Trophoblast cell (in vitro differentiated cells and primary cell): ENCODE results near the gene RPL36.

Experiments
- DNase-seq, 2 donors: peaks; one replicate each; pipeline ENCODE4 v3.0.0-alpha.2; 2016
- H2AFZ ChIP-seq: 2 replicates; pipeline ENCODE4 v1.6.1; 2013; ENCODE audit warnings: low read length, moderate library complexity, mild to moderate bottlenecking; ENCODE audit not compliant: insufficient read depth, poor library complexity
- H2AK5ac ChIP-seq: 2 replicates; pipeline ENCODE4 v1.6.1; 2013; ENCODE audit warnings: mild to moderate bottlenecking, low read length
- H2BK120ac ChIP-seq: 2 replicates; pipeline ENCODE4 v1.6.1; 2013; ENCODE audit warnings: low read length, mild to moderate bottlenecking, moderate library complexity; ENCODE audit not compliant: insufficient read depth, poor library complexity
- H2BK12ac ChIP-seq: 2 replicates; pipeline ENCODE4 v1.6.1; 2013; ENCODE audit warnings: mild to moderate bottlenecking, low read length, moderate library complexity
- H2BK5ac ChIP-seq: 2 replicates; pipeline ENCODE4 v1.6.1; 2013; ENCODE audit warnings: low read length, low read depth, moderate library complexity, mild to moderate bottlenecking; ENCODE audit not compliant: poor library complexity
- H3K14ac ChIP-seq: 2 replicates; pipeline ENCODE4 v1.6.1; 2013; ENCODE audit warnings: mild to moderate bottlenecking, low read length
- H3K18ac ChIP-seq: 2 replicates; pipeline ENCODE4 v1.6.1; 2013; ENCODE audit warnings: mild to moderate bottlenecking, low read length
- H3K23ac ChIP-seq: 2 replicates; pipeline ENCODE4 v1.6.1; 2013; ENCODE audit warnings: low read length
- H3K27ac ChIP-seq: 2 replicates; pipeline ENCODE4 v1.5.1; 2013; ENCODE audit warnings: low read depth, mild to moderate bottlenecking, inconsistent platforms, low read length, moderate library complexity
- H3K27me3 ChIP-seq: 2 replicates; pipeline ENCODE4 v1.6.1; 2013; ENCODE audit warnings: inconsistent platforms, mild to moderate bottlenecking, low read length, moderate library complexity; ENCODE audit not compliant: insufficient read depth
- H3K36me3 ChIP-seq, 2 experiments: 1 replicate in 1 of 2; 2 replicates in 1 of 2; pipeline ENCODE4 v1.6.1; 2013; ENCODE audit warnings: low read length in 2 of 2, mild to moderate bottlenecking in 2 of 2, moderate library complexity in 1 of 2; ENCODE audit not compliant: insufficient read depth in 2 of 2, control insufficient read depth in 1 of 2
- H3K4ac ChIP-seq: 2 replicates; pipeline ENCODE4 v1.6.1; 2013; ENCODE audit warnings: low read depth, mild to moderate bottlenecking, low read length, moderate library complexity
- H3K4me1 ChIP-seq, 2 experiments: 1 replicate in 1 of 2; 2 replicates in 1 of 2; pipeline ENCODE4 v1.6.1; 2013; ENCODE audit warnings: low read length in 2 of 2, mild to moderate bottlenecking in 2 of 2, moderate library complexity in 1 of 2; ENCODE audit not compliant: insufficient read depth in 2 of 2, control insufficient read depth in 1 of 2
- H3K4me2 ChIP-seq: 2 replicates; pipeline ENCODE4 v1.6.1; 2013; ENCODE audit warnings: inconsistent platforms, mild to moderate bottlenecking, low read length, moderate library complexity
- H3K4me3 ChIP-seq: 2 replicates; pipeline ENCODE4 v1.5.1; 2013; ENCODE audit warnings: mild to moderate bottlenecking, low read depth, low read length, inconsistent platforms
- H3K79me1 ChIP-seq: one replicate; pipeline ENCODE4 v1.6.1; 2013; ENCODE audit warnings: low read length
- H3K79me2 ChIP-seq: 2 replicates; pipeline ENCODE4 v1.6.1; 2013; ENCODE audit warnings: low read length, mild to moderate bottlenecking; ENCODE audit not compliant: control insufficient read depth, insufficient read depth, poor library complexity
- H3K9ac ChIP-seq: 2 replicates; pipeline ENCODE4 v1.6.1; 2013; ENCODE audit warnings: mild to moderate bottlenecking, low read length
- H3K9me3 ChIP-seq: 2 replicates; pipeline ENCODE4 v1.6.1; 2013; ENCODE audit warnings: low read depth, mild to moderate bottlenecking, control low read depth, inconsistent platforms, low read length; ENCODE audit not compliant: insufficient read depth
- H4K12ac ChIP-seq: 2 replicates; pipeline ENCODE4 v1.6.1; 2013; ENCODE audit warnings: low read depth, mild to moderate bottlenecking, low read length, moderate library complexity
- H4K8ac ChIP-seq: 2 replicates; pipeline ENCODE4 v1.6.1; 2013; ENCODE audit warnings: low read depth, mild to moderate bottlenecking, low read length, moderate library complexity
- H4K91ac ChIP-seq: one replicate; pipeline ENCODE4 v1.6.1; 2013; ENCODE audit warnings: low read depth, mild to moderate bottlenecking, low read length, moderate library complexity
- WGBS: extraction: QIAGEN DNeasy Blood & Tissue Kit; methylation state at CpG from one replicate; pipeline ENCODE4 v1.1.7; 2013; ENCODE audit warnings: missing lambda C conversion rate; ENCODE audit not compliant: insufficient read length, insufficient coverage; ENCODE audit errors: extremely low coverage; 5-methylcytosine and 5-hydroxymethylcytosine counted together

RPL36 gene

GRCh38 chr19:5696196-5697021 lies 6.3 kb downstream of the RPL36 start:
- H3K4me2 ChIP-seq: no peak overlapping the region
- H2AFZ ChIP-seq: no peak overlapping the region
- H3K79me2 ChIP-seq: peaks cover 18% of the 10 kb centered on the region
- peaks cover 4 to 7% of the 10 kb centered on the region in 2 experiments for H3K4me1 ChIP-seq
- H3K27ac ChIP-seq: no peak overlapping the region
- H2AK5ac ChIP-seq: no peak overlapping the region
- no peak overlapping the region for H3K18ac ChIP-seq
- H3K14ac ChIP-seq: no peak overlapping the region
- no peak for DNase-seq
- no peak overlapping the region for H4K12ac ChIP-seq
- no peak overlapping the region for H3K4ac ChIP-seq
- H4K8ac ChIP-seq: no peak overlapping the region
- H3K36me3 ChIP-seq: peaks cover 85 to 89% of the 10 kb centered on the region in 2 experiments
- no peak overlapping the region for H3K23ac ChIP-seq
- H2BK5ac ChIP-seq: no peak overlapping the region
- H3K9ac ChIP-seq: no peak overlapping the region
- H3K9me3 ChIP-seq: peaks cover 7% of the 10 kb centered on the region
- H3K4me3 ChIP-seq: no peak overlapping the region
- no peaks in the 10 kb centered on the region for H3K79me1 ChIP-seq
- no CpG with 5 or more reads among the region's 42 CpGs for WGBS
- H3K27me3 ChIP-seq: no peaks in the 10 kb centered on the region
- no peak overlapping the region for H2BK120ac ChIP-seq
- no peak overlapping the region for H2BK12ac ChIP-seq
- no peak overlapping the region for H4K91ac ChIP-seq

- DNase-seq: no peak
- H3K4me2 ChIP-seq: no peak overlapping the region
- no peak overlapping the region for H2BK12ac ChIP-seq
- H3K79me2 ChIP-seq: peaks cover 11% of the 10 kb centered on the region
- H4K91ac ChIP-seq: no peak overlapping the region
- H2AK5ac ChIP-seq: no peak overlapping the region
- no peak overlapping the region for H3K9ac ChIP-seq
- no peak overlapping the region for H3K27ac ChIP-seq
- H3K23ac ChIP-seq: no peak overlapping the region
- H3K4ac ChIP-seq: no peak overlapping the region
- H3K18ac ChIP-seq: no peak overlapping the region
- H3K9me3 ChIP-seq: peaks cover 7% of the 10 kb centered on the region
- H3K36me3 ChIP-seq: peaks cover 76 to 84% of the 10 kb centered on the region in 2 experiments
- H3K4me1 ChIP-seq: no peaks in the 10 kb centered on the region
- H3K27me3 ChIP-seq: no peaks in the 10 kb centered on the region
- H3K4me3 ChIP-seq: no peak overlapping the region
- no peak overlapping the region for H2BK120ac ChIP-seq
- no peak overlapping the region for H2AFZ ChIP-seq
- H4K8ac ChIP-seq: no peak overlapping the region
- no CpG with 5 or more reads among the region's 25 CpGs for WGBS
- no peak overlapping the region for H4K12ac ChIP-seq
- H2BK5ac ChIP-seq: no peak overlapping the region
- H3K14ac ChIP-seq: no peak overlapping the region
- no peaks in the 10 kb centered on the region for H3K79me1 ChIP-seq
Observed at GRCh38 chr19:5697022-5697889, 7.2 kb downstream of the RPL36 start.

DNA sequence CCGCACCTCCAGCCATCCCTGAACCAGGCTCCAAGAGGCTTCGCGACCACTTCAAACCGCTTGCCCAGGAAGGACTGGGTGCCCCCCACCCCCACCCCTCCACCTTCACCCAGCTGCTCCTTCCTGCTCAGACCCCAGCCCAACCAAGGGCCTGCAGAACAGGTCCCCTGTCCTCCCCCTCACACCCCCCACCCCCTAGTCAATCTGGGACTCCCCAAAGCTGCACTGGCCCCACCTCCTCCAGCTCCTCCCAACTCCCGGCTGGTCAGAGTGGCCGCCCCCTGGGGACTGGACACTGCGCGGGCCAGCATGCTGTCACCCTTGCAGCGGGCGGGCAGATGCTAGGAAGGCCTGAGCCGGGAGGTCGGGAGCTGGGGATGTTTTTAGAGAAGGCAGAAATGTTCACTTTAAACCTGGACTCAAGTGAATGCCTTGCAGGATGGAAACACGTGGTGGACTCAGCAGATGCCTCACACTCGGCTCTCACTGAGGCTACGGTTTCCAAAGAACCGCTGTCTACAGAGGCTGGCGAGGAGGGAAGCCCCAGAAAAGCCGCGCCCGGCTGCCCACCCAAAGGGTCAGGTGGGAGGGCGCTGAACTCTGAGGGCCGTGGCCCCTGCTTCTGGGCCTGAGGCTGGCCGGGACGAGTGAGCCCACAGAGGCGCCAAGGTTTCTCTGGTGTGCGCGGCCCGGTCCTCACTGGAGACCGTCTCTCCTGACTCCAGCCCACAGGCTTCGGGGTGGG lies 8.0 kb downstream of the RPL36 start:
- Histone ChIP-seq H2AK5ac (no peak overlapping the region), H3K4me2 (no peak overlapping the region), H2BK5ac (no peak overlapping the region), H3K27me3 (no peaks in the 10 kb centered on the region), H3K4ac (no peak overlapping the region), H4K8ac (no peak overlapping the region), H2BK120ac (no peak overlapping the region), H3K79me2 (peaks cover 4% of the 10 kb centered on the region), H3K36me3 (peaks cover 69 to 77% of the 10 kb centered on the region in 2 experiments), H3K9ac (no peak overlapping the region), H3K27ac (no peak overlapping the region), H3K4me3 (no peak overlapping the region), H4K91ac (no peak overlapping the region), H3K79me1 (no peaks in the 10 kb centered on the region), H4K12ac (no peak overlapping the region), H2AFZ (no peak overlapping the region), H3K23ac (no peak overlapping the region), H3K18ac (no peak overlapping the region), H3K9me3 (peaks cover 7% of the 10 kb centered on the region), H3K14ac (no peak overlapping the region), H2BK12ac (no peak overlapping the region), H3K4me1 (no peaks in the 10 kb centered on the region)
- DNase-seq: no peak
- no CpG with 5 or more reads among the region's 30 CpGs for WGBS

GRCh38 chr19:5698635-5699422 lies 8.7 kb downstream of the RPL36 start:
- H3K27me3 ChIP-seq: no peaks in the 10 kb centered on the region
- no peak overlapping the region for H2BK5ac ChIP-seq
- H2BK12ac ChIP-seq: no peak overlapping the region
- WGBS: no CpG with 5 or more reads among the region's 38 CpGs
- no peak overlapping the region for H3K14ac ChIP-seq
- H3K9me3 ChIP-seq: peaks cover 9% of the 10 kb centered on the region
- H2AFZ ChIP-seq: no peak overlapping the region
- no peak overlapping the region for H2BK120ac ChIP-seq
- DNase-seq: no peak
- H3K27ac ChIP-seq: no peak overlapping the region
- no peak overlapping the region for H3K23ac ChIP-seq
- no peaks in the 10 kb centered on the region for H3K4me1 ChIP-seq
- no peak overlapping the region for H3K4me3 ChIP-seq
- H4K8ac ChIP-seq: no peak overlapping the region
- H3K9ac ChIP-seq: no peak overlapping the region
- H3K79me2 ChIP-seq: no peaks in the 10 kb centered on the region
- no peak overlapping the region for H3K4me2 ChIP-seq
- H4K12ac ChIP-seq: no peak overlapping the region
- H2AK5ac ChIP-seq: no peak overlapping the region
- no peak overlapping the region for H4K91ac ChIP-seq
- peaks cover 69 to 77% of the 10 kb centered on the region in 2 experiments for H3K36me3 ChIP-seq
- no peak overlapping the region for H3K4ac ChIP-seq
- no peak overlapping the region for H3K18ac ChIP-seq
- H3K79me1 ChIP-seq: no peaks in the 10 kb centered on the region
